WTC11 (cell line): ENCODE results near the gene KIF21A.

Experiments used
- AFF4 ChIP-seq: sonication (generic); formaldehyde crosslinking; IDR thresholded peaks from 2 replicates; pipeline ENCODE4 v1.8.1; 2023; ENCODE audit warnings: mild to moderate bottlenecking, missing genetic modification reagents, borderline replicate concordance
- ATF2 ChIP-seq: sonication (generic); formaldehyde crosslinking; IDR thresholded peaks from 2 replicates; pipeline ENCODE4 v1.8.1; 2022; ENCODE audit warnings: low read depth, missing genetic modification reagents, borderline replicate concordance
- CREM ChIP-seq: sonication (generic); formaldehyde crosslinking; IDR thresholded peaks from 2 replicates; pipeline ENCODE4 v1.8.1; 2022; ENCODE audit warnings: mild to moderate bottlenecking, missing genetic modification reagents, moderate library complexity
- CTCF ChIP-seq: fragments of 200-600 bp; IDR thresholded peaks from 2 replicates; pipeline ENCODE4 v1.8.0; 2022; ENCODE audit warnings: antibody characterized with exemption
- E2F5 ChIP-seq: sonication (generic); formaldehyde crosslinking; IDR thresholded peaks from 2 replicates; pipeline ENCODE4 v1.8.1; 2022; ENCODE audit warnings: mild to moderate bottlenecking, moderate library complexity, missing genetic modification reagents
- ELF4 ChIP-seq: sonication (generic); formaldehyde crosslinking; IDR thresholded peaks from 2 replicates; pipeline ENCODE4 v1.8.1; 2022; ENCODE audit warnings: low read depth, mild to moderate bottlenecking, moderate library complexity, missing genetic modification reagents
- GABPB1 ChIP-seq: sonication (generic); formaldehyde crosslinking; IDR thresholded peaks from 2 replicates; pipeline ENCODE4 v1.8.1; 2023; ENCODE audit warnings: mild to moderate bottlenecking, missing genetic modification reagents
- NR2C2 ChIP-seq: sonication (generic); formaldehyde crosslinking; IDR thresholded peaks from 2 replicates; pipeline ENCODE4 v1.8.0; 2022; ENCODE audit warnings: mild to moderate bottlenecking, missing genetic modification reagents
- NR3C1 ChIP-seq: sonication (generic); formaldehyde crosslinking; conservative IDR thresholded peaks from 2 replicates; pipeline ENCODE4 v1.8.1; 2023; ENCODE audit warnings: low read depth, mild to moderate bottlenecking, missing genetic modification reagents
- SOX15 ChIP-seq: fragments of 250-450 bp; sonication (Bioruptor Pico); IDR thresholded peaks from 2 replicates; pipeline ENCODE4 v1.9.0; 2021; ENCODE audit warnings: mild to moderate bottlenecking
- SP1 ChIP-seq: sonication (generic); formaldehyde crosslinking; conservative IDR thresholded peaks from 2 replicates; pipeline ENCODE4 v1.8.1; 2022; ENCODE audit warnings: missing genetic modification reagents
- ZNF263 ChIP-seq: sonication (generic); formaldehyde crosslinking; IDR thresholded peaks from 2 replicates; pipeline ENCODE4 v1.8.1; 2022; ENCODE audit warnings: low read depth, mild to moderate bottlenecking, moderate library complexity, missing genetic modification reagents

- TF ChIP-seq CTCF = no peak
- TF ChIP-seq SOX15 (CRISPR knock-in tag) = no peak
- no peak for TF ChIP-seq ELF4 (CRISPR knock-in tag)
- TF ChIP-seq CREM = no peak
- TF ChIP-seq E2F5 (CRISPR knock-in tag) = no peak
- no peak for TF ChIP-seq SP1 (CRISPR knock-in tag)
- TF ChIP-seq GABPB1 (CRISPR knock-in tag) = no peak
- TF ChIP-seq NR3C1 (CRISPR knock-in tag) = no peak
- no peak for TF ChIP-seq ATF2 (CRISPR knock-in tag)
- no peak for TF ChIP-seq AFF4 (CRISPR knock-in tag)
- no peak for TF ChIP-seq ZNF263
- TF ChIP-seq NR2C2 = no peak
These were observed 16.1 kb upstream of the KIF21A start for GRCh38 chr12:39459027-39459434.
